Ishikawa (cell line): ENCODE data around the gene KIF22.
A peak's percentile ranks its signal among the peaks of the same experiment; 100 is the strongest.

Experiments
- CEBPB ChIP-seq: IDR thresholded peaks from 2 replicates; pipeline ENCODE4 v1.6.1; 2012
- CREB1 ChIP-seq: IDR thresholded peaks from 2 replicates; pipeline ENCODE4 v1.6.1; 2012; ENCODE audit warnings: low read depth
- EGR1 ChIP-seq: IDR thresholded peaks from 2 replicates; pipeline ENCODE4 v1.6.1; 2012
- EP300 ChIP-seq: IDR thresholded peaks from 2 replicates; pipeline ENCODE4 v1.6.1; 2012; ENCODE audit warnings: borderline replicate concordance
- FOXM1 ChIP-seq: IDR thresholded peaks from 2 replicates; pipeline ENCODE4 v1.6.1; 2012; ENCODE audit warnings: low read depth, borderline replicate concordance
- MAX ChIP-seq: IDR thresholded peaks from 2 replicates; pipeline ENCODE4 v1.6.1; 2012
- NFIC ChIP-seq: IDR thresholded peaks from 2 replicates; pipeline ENCODE4 v1.6.1; 2012
- RAD21 ChIP-seq: IDR thresholded peaks from 2 replicates; pipeline ENCODE4 v1.6.1; 2012; ENCODE audit warnings: low read depth
- REST ChIP-seq: IDR thresholded peaks from 2 replicates; pipeline ENCODE4 v1.6.1; 2012; ENCODE audit warnings: low read depth, mild to moderate bottlenecking
- TAF1 ChIP-seq: IDR thresholded peaks from 2 replicates; pipeline ENCODE4 v1.6.1; 2012; ENCODE audit warnings: low read depth, mild to moderate bottlenecking
- TCF12 ChIP-seq: IDR thresholded peaks from 2 replicates; pipeline ENCODE4 v1.6.1; 2012; ENCODE audit warnings: low read depth
- USF1 ChIP-seq: IDR thresholded peaks from 2 replicates; pipeline ENCODE4 v1.6.1; 2012
- YY1 ChIP-seq: IDR thresholded peaks from 2 replicates; pipeline ENCODE4 v1.6.1; 2012; ENCODE audit warnings: low read depth
- ZBTB7A ChIP-seq: IDR thresholded peaks from 2 replicates; pipeline ENCODE4 v1.6.1; 2012; ENCODE audit warnings: low read depth

The KIF22 gene

DNA sequence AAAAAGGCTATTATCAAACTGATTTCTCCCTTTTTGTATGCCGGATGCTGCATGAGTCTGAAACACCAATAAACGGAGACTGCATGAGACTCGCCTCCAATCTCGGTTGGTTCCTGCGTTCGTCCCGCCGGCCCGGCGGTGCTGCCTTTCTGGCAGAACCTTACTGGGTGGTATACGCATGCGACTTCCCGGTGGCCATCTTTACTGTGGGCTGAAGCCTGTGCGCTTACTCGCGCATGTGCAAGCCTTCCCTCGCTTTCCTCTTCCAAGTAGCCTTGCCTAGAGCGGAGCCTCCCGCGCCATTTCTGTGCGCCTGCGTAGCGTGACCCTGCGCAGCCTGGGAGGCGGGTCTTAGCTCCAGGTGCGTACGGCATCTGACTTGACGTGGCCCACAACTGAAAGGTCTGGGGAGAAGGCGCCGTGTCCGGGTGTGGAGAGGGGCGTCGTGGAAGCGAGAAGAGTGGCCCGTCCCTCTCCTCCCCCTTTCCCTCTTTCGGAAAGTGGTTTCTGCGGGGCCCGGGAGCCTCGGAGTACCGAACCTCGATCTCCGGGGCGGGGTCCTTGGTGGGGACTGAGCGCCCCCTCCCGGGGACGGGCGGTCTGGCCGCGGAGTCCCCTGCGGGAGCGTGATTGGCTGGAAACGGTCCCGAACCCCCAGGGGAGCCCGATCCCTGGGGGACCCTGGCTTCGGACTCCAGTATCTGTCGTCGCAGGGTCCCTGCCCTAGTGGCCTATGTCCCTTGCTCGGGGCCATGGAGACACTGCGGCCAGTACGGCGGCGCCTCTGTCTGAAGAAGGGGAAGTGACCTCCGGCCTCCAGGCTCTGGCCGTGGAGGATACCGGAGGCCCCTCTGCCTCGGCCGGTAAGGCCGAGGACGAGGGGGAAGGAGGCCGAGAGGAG lies 25.5 kb downstream of the KIF22 start, which contains the start of gene PAGR1:
Gene PAGR1, plus strand, starts transcription at position 360 of the 901 bp plus-strand sequence. Its CDS starts 374 bp downstream, at position 734.
- peak; percentile 77 for TF ChIP-seq TAF1
- no peak for TF ChIP-seq FOXM1
- TF ChIP-seq EGR1: peak; percentile 33; the same call in 1 of the 2 replicates
- TF ChIP-seq REST: no peak
- TF ChIP-seq CEBPB: no peak
- 0 out of 2 replicates have a peak, but pooled peaks have one; percentile 35 for TF ChIP-seq USF1
- TF ChIP-seq YY1: peak; percentile 99
- peak; percentile 36 for TF ChIP-seq CREB1
- TF ChIP-seq NFIC: peak; percentile 33; the same call in 1 of the 2 replicates
- peak; percentile 41 for TF ChIP-seq TCF12
- TF ChIP-seq RAD21: peak; percentile 56; the same call in 1 of the 2 replicates
- 0 out of 2 replicates have a peak, but pooled peaks have one; percentile 27 for TF ChIP-seq EP300
- peak; percentile 92 for TF ChIP-seq MAX

GRCh38 chr16:29816694-29817441 lies 26.3 kb downstream of the KIF22 start:
- TF ChIP-seq TAF1 (no peak), RAD21 (no peak), CREB1 (no peak), EP300 (no peak), USF1 (0 out of 2 replicates have a peak, but pooled peaks have one; percentile 20), MAX (peak; percentile 54; the same call in 1 of the 2 replicates), EGR1 (0 out of 2 replicates have a peak, but pooled peaks have one; percentile 42)

DNA sequence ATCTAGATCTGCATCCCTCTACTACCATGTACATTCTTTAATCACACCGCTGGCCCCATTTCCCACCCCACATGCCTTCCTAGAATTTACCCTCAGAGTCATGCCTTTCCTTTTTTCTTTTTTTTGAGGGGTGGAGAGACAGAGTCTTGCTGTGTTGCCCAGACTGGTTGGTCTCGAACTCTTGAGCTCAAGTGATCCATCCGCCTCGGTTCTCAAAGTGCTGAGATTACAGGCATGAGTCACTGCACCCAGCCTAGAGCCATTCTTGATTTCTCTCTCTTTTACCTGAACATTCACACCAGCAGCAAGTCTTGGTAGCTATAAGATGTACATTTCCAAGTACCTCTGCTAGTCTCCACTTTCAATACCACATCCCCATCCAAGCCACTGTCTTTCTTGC lies 27.5 kb downstream of the KIF22 start:
- TF ChIP-seq ZBTB7A (no peak), REST (no peak), RAD21 (no peak), TAF1 (no peak), EGR1 (no peak)

DNA sequence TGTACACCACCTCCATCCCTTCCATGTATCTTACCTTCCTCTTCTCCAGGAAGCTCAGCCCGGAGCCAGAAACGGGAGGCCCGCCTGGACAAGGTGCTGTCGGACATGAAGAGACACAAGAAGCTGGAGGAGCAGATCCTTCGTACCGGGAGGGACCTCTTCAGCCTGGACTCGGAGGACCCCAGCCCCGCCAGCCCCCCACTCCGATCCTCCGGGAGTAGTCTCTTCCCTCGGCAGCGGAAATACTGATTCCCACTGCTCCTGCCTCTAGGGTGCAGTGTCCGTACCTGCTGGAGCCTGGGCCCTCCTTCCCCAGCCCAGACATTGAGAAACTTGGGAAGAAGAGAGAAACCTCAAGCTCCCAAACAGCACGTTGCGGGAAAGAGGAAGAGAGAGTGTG lies 29.0 kb downstream of the KIF22 start:
- TF ChIP-seq YY1 (no peak), ZBTB7A (no peak), CEBPB (no peak), RAD21 (no peak), MAX (no peak), EGR1 (no peak), REST (no peak)
